ENCODE measurements around the gene NCF2.

DNA sequence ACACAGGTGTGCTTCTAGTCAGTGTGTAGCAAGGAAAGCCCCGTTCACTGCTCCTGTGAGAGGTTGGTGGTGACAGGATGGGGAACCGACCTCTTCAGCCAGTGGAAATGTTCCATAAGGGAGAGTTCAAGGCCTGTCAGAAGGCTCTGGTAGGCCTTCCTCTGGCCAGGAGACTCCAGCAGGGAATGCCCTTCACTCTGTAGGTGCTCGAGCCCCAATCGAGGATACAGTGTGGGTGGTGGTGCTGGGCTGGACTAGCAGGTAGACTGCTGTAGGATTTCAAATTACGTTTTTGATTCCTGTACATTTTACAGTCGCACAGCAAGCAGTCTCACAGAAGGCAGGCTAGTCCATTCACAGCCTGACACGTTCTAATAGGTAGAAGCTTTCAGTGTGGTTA is 37.8 kb downstream of the NCF2 start:
- TF ChIP-seq, protein P1, sequence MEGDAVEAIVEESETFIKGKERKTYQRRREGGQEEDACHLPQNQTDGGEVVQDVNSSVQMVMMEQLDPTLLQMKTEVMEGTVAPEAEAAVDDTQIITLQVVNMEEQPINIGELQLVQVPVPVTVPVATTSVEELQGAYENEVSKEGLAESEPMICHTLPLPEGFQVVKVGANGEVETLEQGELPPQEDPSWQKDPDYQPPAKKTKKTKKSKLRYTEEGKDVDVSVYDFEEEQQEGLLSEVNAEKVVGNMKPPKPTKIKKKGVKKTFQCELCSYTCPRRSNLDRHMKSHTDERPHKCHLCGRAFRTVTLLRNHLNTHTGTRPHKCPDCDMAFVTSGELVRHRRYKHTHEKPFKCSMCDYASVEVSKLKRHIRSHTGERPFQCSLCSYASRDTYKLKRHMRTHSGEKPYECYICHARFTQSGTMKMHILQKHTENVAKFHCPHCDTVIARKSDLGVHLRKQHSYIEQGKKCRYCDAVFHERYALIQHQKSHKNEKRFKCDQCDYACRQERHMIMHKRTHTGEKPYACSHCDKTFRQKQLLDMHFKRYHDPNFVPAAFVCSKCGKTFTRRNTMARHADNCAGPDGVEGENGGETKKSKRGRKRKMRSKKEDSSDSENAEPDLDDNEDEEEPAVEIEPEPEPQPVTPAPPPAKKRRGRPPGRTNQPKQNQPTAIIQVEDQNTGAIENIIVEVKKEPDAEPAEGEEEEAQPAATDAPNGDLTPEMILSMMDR (IDR thresholded peaks at IDR 0.05; ENCODE audit: insufficient read depth, low read length, poor library complexity, severe bottlenecking) = no peak
- TF ChIP-seq EZH2phosphoT487 (conservative IDR thresholded peaks at IDR 0.05; ENCODE audit: low read length) = no peak

Measured in SU-DHL-6 (cell line).